Stomach (tissue), 4 donors: ENCODE data around the gene TPSAB1.

Experiments used
- POLR2AphosphoS5 ChIP-seq, 3 donors: sonication (generic); formaldehyde crosslinking; IDR thresholded peaks; one replicate each; pipeline ENCODE4 v1.6.1; 2016; ENCODE audit warnings: antibody characterized with exemption in 3 of 3
- TF ChIP-seq, protein P1 (sequence below), 7 experiments: fragments of 450-650 bp in 4 of 7; fragments of 200-600 bp in 3 of 7; sonication (generic) in 3 of 7; IDR thresholded peaks; one replicate each; pipeline ENCODE4 v1.5.1; 2016 to 2019; ENCODE audit warnings: antibody characterized with exemption in 7 of 7, control low read depth in 2 of 7, mild to moderate bottlenecking in 1 of 7

DNA sequence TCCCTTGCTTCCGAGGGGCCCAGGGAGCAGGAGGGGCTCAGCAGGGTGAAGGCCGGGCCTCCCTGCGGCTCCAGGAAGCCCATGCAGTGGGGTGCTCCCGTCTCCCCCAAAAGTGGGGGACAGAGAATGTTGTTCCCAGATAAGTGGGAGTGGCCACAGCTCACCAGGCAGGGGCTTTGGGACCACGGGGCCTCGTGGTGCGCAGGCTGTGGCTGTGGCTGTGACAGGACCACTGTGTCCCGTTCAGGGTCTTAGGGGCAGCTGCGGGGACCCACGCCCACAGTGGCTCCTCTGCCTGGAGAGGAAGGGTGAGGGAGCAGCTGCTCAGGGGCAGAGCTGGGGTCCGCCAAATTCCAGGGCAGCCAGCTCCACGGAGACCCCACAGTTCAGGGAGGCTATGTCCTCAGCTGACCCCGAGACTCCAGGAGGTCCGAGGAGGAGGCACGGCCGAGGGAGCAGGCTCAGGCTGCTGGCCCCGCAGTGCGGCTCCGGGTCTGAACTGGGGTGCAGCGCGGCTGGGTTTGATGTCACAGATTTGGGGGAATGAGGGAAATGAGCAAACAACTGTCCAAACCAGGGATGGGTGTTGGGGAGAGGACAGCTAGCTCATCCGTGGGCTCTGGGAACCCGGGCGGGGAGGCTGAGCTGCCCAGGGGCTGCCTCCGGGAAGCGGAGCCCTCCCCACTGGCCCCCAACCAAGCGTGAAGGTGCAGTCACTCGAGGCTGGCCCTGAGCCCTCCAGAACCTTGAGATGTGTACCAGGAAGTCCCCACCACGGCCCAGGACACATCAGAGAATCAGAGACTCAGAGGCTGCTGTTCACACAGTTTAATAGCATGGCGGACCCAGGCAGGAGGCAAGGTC, 38.8 kb downstream of the TPSAB1 start:
- no peak for TF ChIP-seq POLR2AphosphoS5 (IDR thresholded peaks at IDR 0.05)
- TF ChIP-seq, protein P1, sequence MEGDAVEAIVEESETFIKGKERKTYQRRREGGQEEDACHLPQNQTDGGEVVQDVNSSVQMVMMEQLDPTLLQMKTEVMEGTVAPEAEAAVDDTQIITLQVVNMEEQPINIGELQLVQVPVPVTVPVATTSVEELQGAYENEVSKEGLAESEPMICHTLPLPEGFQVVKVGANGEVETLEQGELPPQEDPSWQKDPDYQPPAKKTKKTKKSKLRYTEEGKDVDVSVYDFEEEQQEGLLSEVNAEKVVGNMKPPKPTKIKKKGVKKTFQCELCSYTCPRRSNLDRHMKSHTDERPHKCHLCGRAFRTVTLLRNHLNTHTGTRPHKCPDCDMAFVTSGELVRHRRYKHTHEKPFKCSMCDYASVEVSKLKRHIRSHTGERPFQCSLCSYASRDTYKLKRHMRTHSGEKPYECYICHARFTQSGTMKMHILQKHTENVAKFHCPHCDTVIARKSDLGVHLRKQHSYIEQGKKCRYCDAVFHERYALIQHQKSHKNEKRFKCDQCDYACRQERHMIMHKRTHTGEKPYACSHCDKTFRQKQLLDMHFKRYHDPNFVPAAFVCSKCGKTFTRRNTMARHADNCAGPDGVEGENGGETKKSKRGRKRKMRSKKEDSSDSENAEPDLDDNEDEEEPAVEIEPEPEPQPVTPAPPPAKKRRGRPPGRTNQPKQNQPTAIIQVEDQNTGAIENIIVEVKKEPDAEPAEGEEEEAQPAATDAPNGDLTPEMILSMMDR (IDR thresholded peaks at IDR 0.05), result no peak
